Transverse colon (tissue), 4 donors: ENCODE data around the gene P3H4. TPM values are rescaled to one million over a fixed set of nuclear protein-coding genes. Genes with fewer than 3 reads are reported as not detected.

Experiments
- DNase-seq: peaks from one replicate; pipeline ENCODE4 v3.0.0-alpha.2; 2019
- H3K27ac ChIP-seq, 4 donors: fragments of 200-600 bp; sonication (generic); 2 replicates each; pipeline ENCODE4 v1.5.1; 2016 to 2018; ENCODE audit warnings: inconsistent platforms in 4 of 4
- H3K27me3 ChIP-seq: fragments of 200-600 bp; sonication (generic); 2 replicates; pipeline ENCODE4 v1.5.1; 2017; ENCODE audit warnings: inconsistent platforms
- H3K36me3 ChIP-seq, 4 donors: fragments of 200-600 bp; sonication (generic); 2 replicates each; pipeline ENCODE4 v1.5.1; 2017 to 2019; ENCODE audit warnings: inconsistent platforms in 4 of 4
- H3K4me1 ChIP-seq, 4 donors: fragments of 200-600 bp; sonication (generic); 2 replicates each; pipeline ENCODE4 v1.5.1; 2017 to 2020; ENCODE audit warnings: inconsistent platforms in 4 of 4
- H3K4me3 ChIP-seq, 4 donors: fragments of 200-600 bp; sonication (generic); 1 replicate in 1 of 4; 2 replicates in 3 of 4; pipeline versions ENCODE4 v1.5.1 to v1.6.1; 2017 to 2019; ENCODE audit warnings: inconsistent platforms in 4 of 4
- H3K9me3 ChIP-seq, 2 donors: fragments of 200-600 bp; sonication (generic); 2 replicates each; pipeline ENCODE4 v1.5.1; 2017 to 2019; ENCODE audit warnings: inconsistent platforms in 2 of 2
- EP300 ChIP-seq: sonication (generic); formaldehyde crosslinking; IDR thresholded peaks from one replicate; pipeline ENCODE4 v1.6.1; 2017; ENCODE audit warnings: antibody characterized with exemption, low read depth
- POLR2A ChIP-seq: fragments of 450-650 bp; IDR thresholded peaks from one replicate; pipeline ENCODE4 v1.6.1; 2016; ENCODE audit warnings: antibody characterized with exemption, mild to moderate bottlenecking, moderate library complexity
- POLR2AphosphoS5 ChIP-seq, 3 donors: sonication (generic); formaldehyde crosslinking; IDR thresholded peaks; one replicate each; pipeline ENCODE4 v1.6.1; 2016; ENCODE audit warnings: antibody characterized with exemption in 3 of 3
- WGBS, 2 donors: methylation state at CpG; one replicate each; pipeline ENCODE4 v1.1.5; 2018; ENCODE audit warnings: low coverage in 1 of 2; 5-methylcytosine and 5-hydroxymethylcytosine counted together
- in situ Hi-C, 4 donors: fragments of 200-750 bp; cut with MboI; loops; one replicate each; pipeline versions ENCODE4 v1.15.0 to v1.15.1; 2017; ENCODE audit warnings: low sequenced_read_pairs in 3 of 4, low pct_ligation_motif_present in 1 of 4, low pct_unique_long_range_greater_than_20kb in 1 of 4
- intact Hi-C: fragments of 100-400 bp; cut with DNase I; formaldehyde crosslinking; loops from one replicate; pipeline ENCODE4 v1.15.1; 2023; ENCODE audit warnings: low total_unique reads
- total RNA-seq, 4 donors: library from RNA; depleted of rRNA; stranded (reverse); fragments of >200 nt; gene quantifications; one replicate each; pipeline ENCODE4 v1.1.0, GENCODE V29; 2016
- TF ChIP-seq, protein P1 (sequence below), 5 experiments: fragments of 200-600 bp in 3 of 5; fragments of 450-650 bp in 2 of 5; sonication (generic) in 3 of 5; IDR thresholded peaks; 1 replicate in 2 of 5; 2 replicates in 3 of 5; pipeline ENCODE4 v1.5.1; 2016 to 2017; ENCODE audit warnings: antibody characterized with exemption in 5 of 5, inconsistent platforms in 3 of 5, mild to moderate bottlenecking in 2 of 5, moderate library complexity in 1 of 5

The P3H4 gene
- total RNA-seq, 4 donors from 2014 or later, result 18.7 to 39.6 (median 22.5) TPM

DNA sequence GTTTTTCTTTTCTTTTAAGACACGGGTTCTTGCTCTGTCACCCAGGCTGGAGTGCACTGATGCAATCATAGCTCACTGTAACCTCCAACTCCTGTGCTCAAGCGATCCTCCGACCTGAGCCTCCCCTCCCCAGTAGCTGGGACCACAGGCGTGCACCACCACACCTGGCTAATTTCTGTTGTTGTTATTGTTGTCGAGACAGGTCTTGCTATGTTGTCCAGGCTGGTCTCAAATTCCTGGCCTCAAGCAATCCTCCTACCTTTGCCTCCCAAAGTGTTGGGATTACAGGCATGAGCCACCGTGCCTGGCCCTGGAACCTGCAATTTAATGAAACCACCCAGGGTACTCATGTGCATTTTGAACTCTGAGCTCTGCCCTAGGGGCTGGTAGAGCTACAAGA lies 49.4 kb downstream of the P3H4 start:
- Histone ChIP-seq H3K4me1 (no peaks in the 10 kb centered on the region), H3K27ac (no peak overlapping the region), H3K27me3 (no peaks in the 10 kb centered on the region), H3K9me3 (no peaks in the 10 kb centered on the region), H3K36me3 (peaks cover 0 to 45% (median 25%) of the 10 kb centered on the region in 4 donors), H3K4me3 (no peak overlapping the region)
- DNase-seq, result no peak
- in situ Hi-C loops, result no loop called here
- intact Hi-C loops, result no loop called here
- WGBS, 2 donors, result 74% methylated on average over 6 of the region's 6 CpGs; no CpG with 5 or more reads in 1 of the 2 donors
- TF ChIP-seq EP300 (no peak), POLR2AphosphoS5 (IDR thresholded peaks at IDR 0.05) (no peak), POLR2A (no peak)
- TF ChIP-seq, protein P1, sequence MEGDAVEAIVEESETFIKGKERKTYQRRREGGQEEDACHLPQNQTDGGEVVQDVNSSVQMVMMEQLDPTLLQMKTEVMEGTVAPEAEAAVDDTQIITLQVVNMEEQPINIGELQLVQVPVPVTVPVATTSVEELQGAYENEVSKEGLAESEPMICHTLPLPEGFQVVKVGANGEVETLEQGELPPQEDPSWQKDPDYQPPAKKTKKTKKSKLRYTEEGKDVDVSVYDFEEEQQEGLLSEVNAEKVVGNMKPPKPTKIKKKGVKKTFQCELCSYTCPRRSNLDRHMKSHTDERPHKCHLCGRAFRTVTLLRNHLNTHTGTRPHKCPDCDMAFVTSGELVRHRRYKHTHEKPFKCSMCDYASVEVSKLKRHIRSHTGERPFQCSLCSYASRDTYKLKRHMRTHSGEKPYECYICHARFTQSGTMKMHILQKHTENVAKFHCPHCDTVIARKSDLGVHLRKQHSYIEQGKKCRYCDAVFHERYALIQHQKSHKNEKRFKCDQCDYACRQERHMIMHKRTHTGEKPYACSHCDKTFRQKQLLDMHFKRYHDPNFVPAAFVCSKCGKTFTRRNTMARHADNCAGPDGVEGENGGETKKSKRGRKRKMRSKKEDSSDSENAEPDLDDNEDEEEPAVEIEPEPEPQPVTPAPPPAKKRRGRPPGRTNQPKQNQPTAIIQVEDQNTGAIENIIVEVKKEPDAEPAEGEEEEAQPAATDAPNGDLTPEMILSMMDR (IDR thresholded peaks at IDR 0.05), result no peak

DNA sequence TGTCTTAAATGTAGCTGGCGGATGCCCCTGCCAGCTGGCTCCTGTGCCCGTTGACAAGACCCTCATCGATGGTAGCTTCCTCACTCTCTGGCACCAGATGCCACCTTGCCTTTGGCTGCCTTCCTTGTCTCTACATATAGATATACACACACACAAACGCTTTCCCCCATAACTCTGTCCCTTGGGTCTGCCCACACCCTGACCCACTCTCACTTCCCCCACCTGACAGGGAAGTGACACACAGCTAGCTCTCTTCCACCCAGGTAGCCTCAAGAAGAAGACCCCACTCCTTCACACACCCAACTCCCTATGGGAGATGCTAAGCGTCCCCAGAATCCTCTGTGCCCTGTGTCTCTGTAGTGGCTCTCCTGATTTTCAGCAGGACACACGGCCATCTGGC lies 50.9 kb downstream of the P3H4 start:
- Histone ChIP-seq H3K4me1 (no peaks in the 10 kb centered on the region), H3K36me3 (peaks cover 0 to 46% (median 22%) of the 10 kb centered on the region in 4 donors), H3K27me3 (no peaks in the 10 kb centered on the region), H3K9me3 (no peaks in the 10 kb centered on the region), H3K27ac (no peak overlapping the region), H3K4me3 (no peak overlapping the region)
- TF ChIP-seq POLR2AphosphoS5 (IDR thresholded peaks at IDR 0.05) (no peak), EP300 (no peak), POLR2A (no peak)
- TF ChIP-seq, protein P1 (IDR thresholded peaks at IDR 0.05), result no peak
- 82 to 92% methylated on average over 4 to 6 of the region's 6 CpGs for WGBS, 2 donors
- no peak for DNase-seq
- intact Hi-C loops (no loop called here), in situ Hi-C loops (no loop called here)

DNA sequence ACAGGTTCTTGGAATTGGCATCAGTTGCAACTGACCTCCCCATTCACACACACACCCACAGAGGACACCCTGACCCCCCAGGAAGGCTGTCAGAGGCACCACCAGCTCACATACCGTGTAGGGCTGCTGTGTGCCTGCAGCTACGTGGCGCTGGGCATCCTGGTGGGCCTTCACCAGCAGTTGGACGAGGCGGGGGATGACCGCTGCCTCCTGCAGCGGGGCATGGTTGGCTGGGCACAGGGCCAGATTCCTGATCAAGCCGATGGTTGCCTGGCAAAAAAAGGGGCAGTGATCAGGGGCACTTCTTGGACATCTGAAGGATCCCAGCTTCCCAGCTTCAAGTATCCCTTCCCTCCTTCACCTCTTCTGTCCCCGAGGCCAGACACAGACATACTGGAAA lies 53.1 kb downstream of the P3H4 start:
- WGBS, 2 donors, result 83% methylated on average over 8 of the region's 9 CpGs; no CpG with 5 or more reads in 1 of the 2 donors
- Histone ChIP-seq H3K4me3 (no peak overlapping the region), H3K4me1 (no peaks in the 10 kb centered on the region), H3K36me3 (peaks cover 0 to 41% (median 18%) of the 10 kb centered on the region in 4 donors), H3K27ac (no peak overlapping the region), H3K9me3 (no peaks in the 10 kb centered on the region), H3K27me3 (no peaks in the 10 kb centered on the region)
- no peak for DNase-seq
- in situ Hi-C loops (no loop called here), intact Hi-C loops (no loop called here)
- TF ChIP-seq, protein P1 (IDR thresholded peaks at IDR 0.05), result no peak
- TF ChIP-seq POLR2AphosphoS5 (IDR thresholded peaks at IDR 0.05) (no peak), POLR2A (no peak), EP300 (no peak)

DNA sequence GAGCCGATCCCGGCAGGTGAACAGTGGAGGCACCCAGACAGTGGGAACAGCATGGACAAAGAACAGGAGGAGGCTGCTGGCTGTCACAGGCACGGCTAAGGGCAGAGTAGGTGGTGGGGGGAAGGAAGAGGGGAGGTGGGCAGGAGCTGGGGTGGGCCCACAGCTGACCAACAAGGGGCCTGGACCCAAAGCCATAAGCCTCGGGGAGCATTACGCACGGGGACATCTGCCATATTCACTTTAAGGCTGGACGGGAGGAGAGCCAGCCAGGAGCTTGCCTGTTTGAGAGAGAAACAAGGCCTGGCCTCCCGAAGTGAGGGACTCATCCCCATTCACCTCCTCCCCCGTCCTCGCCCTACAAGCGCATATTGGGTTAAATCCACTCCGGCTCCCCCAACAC lies 57.7 kb downstream of the P3H4 start:
- no peaks in the 10 kb centered on the region for H3K9me3 ChIP-seq
- H3K4me3 ChIP-seq, result no peak overlapping the region
- intact Hi-C loops, result no loop called here
- H3K36me3 ChIP-seq, result peaks cover 0 to 27% (median 11%) of the 10 kb centered on the region in 4 donors
- WGBS, 2 donors, result 78% methylated on average over 5 to 11 of the region's 12 CpGs
- H3K27ac ChIP-seq, result no peak overlapping the region
- TF ChIP-seq POLR2A, result no peak
- TF ChIP-seq EP300, result no peak
- no peak for TF ChIP-seq POLR2AphosphoS5 (IDR thresholded peaks at IDR 0.05)
- TF ChIP-seq, protein P1 (IDR thresholded peaks at IDR 0.05), result no peak
- no peak for DNase-seq
- H3K4me1 ChIP-seq, result no peaks in the 10 kb centered on the region
- in situ Hi-C loops, result no loop called here
- no peaks in the 10 kb centered on the region for H3K27me3 ChIP-seq

Other genes starting within 250 kb of the P3H4 start
- not detected for gene KRT9, start 239.9 kb downstream of the P3H4 start, total RNA-seq
- under 1 TPM in 2 of 4 donors, not detected in 2; 0.32 to 0.68 TPM for gene KRT14, start 225.1 kb downstream of the P3H4 start, total RNA-seq
- under 1 TPM in 1 of 4 donors, not detected in 3; 0.79 TPM for gene KRT16, start 199.2 kb downstream of the P3H4 start, total RNA-seq
- 10 to 100 TPM in 1 of 4 donors, not detected in 3; 37.6 TPM for gene KRT17, start 187.4 kb downstream of the P3H4 start, total RNA-seq
- gene EIF1, start 123.1 kb downstream of the P3H4 start, total RNA-seq, result 100 to 1,000 TPM in 3 of 4 donors, 10 to 100 TPM in 1; 93.3 to 520 (median 241) TPM
- gene GAST, start 99.6 kb downstream of the P3H4 start, total RNA-seq, result not detected
- gene HAP1, start 77.3 kb downstream of the P3H4 start, total RNA-seq, result under 1 TPM in 2 of 4 donors, not detected in 2; 0.55 to 0.79 TPM
- gene JUP, start 25.2 kb downstream of the P3H4 start, total RNA-seq, result 100 to 1,000 TPM; 396 to 595 (median 513) TPM
- 10 to 100 TPM in 3 of 4 donors, 1 to 10 TPM in 1; 7.1 to 61.1 (median 12.6) TPM for gene FKBP10, start 1.1 kb upstream of the P3H4 start, total RNA-seq
- 10 to 100 TPM in 3 of 4 donors, 1 to 10 TPM in 1; 10.0 to 30.8 (median 24.6) TPM for gene NT5C3B, start 24.3 kb upstream of the P3H4 start, total RNA-seq
- under 1 TPM in 1 of 4 donors, not detected in 3; 0.32 TPM for gene KLHL10, start 25.9 kb upstream of the P3H4 start, total RNA-seq
- 10 to 100 TPM in 3 of 4 donors, 1 to 10 TPM in 1; 5.4 to 19.5 (median 15.9) TPM for gene KLHL11, start 53.5 kb upstream of the P3H4 start, total RNA-seq
- gene ACLY, start 107.0 kb upstream of the P3H4 start, total RNA-seq, result 10 to 100 TPM; 39.2 to 69.2 (median 51.9) TPM
- gene ODAD4, start 118.7 kb upstream of the P3H4 start, total RNA-seq, result under 1 TPM in 2 of 4 donors, not detected in 2; 0.32 to 0.55 TPM
- gene CNP, start 154.8 kb upstream of the P3H4 start, total RNA-seq, result 100 to 1,000 TPM in 1 of 4 donors, 10 to 100 TPM in 3; 32.6 to 133 (median 54.2) TPM
- gene DNAJC7, start 205.5 kb upstream of the P3H4 start, total RNA-seq, result 10 to 100 TPM; 18.1 to 87.5 (median 64.5) TPM
- gene NKIRAS2, start 208.1 kb upstream of the P3H4 start, total RNA-seq, result 10 to 100 TPM; 20.5 to 52.7 (median 35.0) TPM
- 1 to 10 TPM in 2 of 4 donors, under 1 TPM in 1, not detected in 1; 0.37 to 4.1 (median 3.7) TPM for gene C17orf113, start 238.7 kb upstream of the P3H4 start, total RNA-seq